GM12873 (cell line): Measurements from ENCODE around the gene DSTYK.

ENCODE experiments used
- TF ChIP-seq, protein P1 (sequence below): IDR thresholded peaks from 2 replicates; pipeline ENCODE4 v1.5.1; 2012; ENCODE audit warnings: low read depth, mild to moderate bottlenecking, moderate library complexity, low read length, control low read depth; ENCODE audit not compliant: insufficient read depth; ENCODE audit errors: missing control alignments

DSTYK gene

DNA sequence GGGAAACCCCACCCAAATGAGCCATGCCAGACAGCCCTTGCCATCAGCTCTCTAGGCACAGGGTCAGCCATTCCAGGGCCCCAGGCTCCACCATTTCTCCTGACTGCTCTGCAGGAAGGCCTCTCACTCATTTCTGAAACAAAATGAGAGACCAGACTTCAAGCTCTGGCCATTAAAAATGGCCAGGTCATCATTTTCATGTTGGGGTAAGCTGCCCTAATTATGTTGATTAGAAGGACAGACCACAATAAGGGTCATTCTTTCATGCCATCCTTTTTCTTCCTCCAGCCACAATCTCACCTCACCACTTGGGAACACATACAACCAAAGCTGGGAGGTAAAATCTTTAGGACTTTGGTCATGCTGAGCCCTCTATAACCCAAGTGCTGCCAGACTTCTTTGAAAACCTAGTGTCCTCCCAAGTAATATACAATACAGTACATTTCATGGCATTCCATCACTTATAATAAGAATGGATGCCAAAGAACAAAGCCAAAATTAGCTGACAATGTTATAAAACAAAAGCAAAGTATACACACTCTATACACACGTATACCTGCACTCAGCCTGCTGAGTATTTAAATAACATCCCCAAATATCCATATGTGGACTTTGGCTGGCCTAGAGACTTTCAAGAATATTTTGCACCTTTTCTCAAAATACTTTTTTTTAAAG is 67.3 kb downstream of the DSTYK start:
- TF ChIP-seq, protein P1, sequence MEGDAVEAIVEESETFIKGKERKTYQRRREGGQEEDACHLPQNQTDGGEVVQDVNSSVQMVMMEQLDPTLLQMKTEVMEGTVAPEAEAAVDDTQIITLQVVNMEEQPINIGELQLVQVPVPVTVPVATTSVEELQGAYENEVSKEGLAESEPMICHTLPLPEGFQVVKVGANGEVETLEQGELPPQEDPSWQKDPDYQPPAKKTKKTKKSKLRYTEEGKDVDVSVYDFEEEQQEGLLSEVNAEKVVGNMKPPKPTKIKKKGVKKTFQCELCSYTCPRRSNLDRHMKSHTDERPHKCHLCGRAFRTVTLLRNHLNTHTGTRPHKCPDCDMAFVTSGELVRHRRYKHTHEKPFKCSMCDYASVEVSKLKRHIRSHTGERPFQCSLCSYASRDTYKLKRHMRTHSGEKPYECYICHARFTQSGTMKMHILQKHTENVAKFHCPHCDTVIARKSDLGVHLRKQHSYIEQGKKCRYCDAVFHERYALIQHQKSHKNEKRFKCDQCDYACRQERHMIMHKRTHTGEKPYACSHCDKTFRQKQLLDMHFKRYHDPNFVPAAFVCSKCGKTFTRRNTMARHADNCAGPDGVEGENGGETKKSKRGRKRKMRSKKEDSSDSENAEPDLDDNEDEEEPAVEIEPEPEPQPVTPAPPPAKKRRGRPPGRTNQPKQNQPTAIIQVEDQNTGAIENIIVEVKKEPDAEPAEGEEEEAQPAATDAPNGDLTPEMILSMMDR = no peak

DNA sequence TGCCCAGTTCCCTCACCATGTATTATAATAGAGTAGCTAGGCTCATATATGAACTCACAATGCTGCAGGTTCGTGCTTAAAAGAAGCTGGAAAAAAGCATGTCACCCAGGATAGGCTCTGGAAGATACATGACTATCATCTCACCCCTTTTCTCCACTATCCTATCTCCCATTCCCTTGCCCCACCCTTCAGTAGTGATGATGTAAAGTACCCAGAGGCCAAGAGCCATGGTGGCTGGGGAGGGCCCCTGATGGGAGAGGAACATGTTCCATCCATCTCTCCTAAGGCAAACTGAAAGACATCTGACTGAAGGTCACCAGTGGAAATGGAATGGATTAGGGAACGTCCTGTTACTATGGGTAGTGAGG is 69.4 kb downstream of the DSTYK start:
- TF ChIP-seq, protein P1 = no peak

DNA sequence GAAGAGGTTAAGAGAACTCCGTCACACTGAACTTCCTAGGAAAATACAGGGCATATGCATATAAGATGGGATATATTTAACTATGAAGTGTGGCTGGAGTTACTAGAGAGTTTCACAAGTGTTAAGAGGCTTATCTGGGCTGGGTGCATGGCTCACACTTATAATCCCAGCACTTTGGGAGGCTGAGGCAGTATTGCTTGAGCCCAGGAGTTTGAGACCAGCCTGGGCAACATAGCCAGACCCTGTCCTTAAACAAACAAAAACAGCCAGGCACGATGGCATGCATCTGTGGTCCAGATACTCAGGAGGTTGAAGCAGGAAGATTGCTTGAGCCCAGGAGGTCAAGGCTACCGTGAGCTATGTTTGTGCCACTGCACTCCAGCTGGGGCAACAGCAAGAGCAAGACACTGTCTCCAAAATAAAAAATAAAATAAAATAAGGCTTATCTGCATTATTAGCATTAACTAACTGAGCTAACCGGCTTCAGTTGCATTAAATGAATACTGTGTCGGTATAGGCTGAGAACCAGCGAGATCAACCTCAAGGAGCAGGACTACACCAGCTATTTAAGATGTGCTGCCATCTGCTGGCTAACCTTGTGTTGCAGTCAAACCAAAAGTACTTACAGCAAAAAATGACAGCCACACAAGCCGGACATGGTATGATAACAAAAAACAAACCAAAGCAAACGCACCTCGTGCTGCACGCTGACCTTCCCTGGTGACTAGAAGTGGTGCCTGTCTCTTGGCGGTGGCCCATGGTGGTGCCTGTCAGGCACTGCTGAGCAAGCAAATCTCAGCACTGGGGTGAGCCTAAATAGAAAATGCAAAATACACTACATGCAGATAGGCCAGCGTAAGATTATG is 70.0 kb downstream of the DSTYK start:
- TF ChIP-seq, protein P1 = peak; percentile 85

DNA sequence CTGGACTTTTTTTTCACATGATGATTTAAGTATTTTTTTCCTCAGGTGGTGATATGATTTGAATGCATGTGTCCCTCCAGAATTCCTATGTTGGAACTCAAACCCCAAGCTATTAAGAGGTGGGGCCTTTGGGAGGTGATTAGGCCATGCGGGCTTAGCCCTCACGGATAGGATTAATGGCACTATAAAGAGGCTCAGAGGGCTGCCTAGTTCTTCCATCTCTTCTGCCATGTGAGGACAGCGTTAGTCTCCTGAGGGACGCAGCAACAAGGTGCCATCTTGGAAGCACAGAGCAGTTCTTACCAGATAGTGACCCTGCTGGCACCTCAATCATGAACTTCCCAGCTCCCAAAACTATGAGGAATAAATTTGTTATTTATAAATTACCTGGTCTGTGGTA is 71.4 kb downstream of the DSTYK start:
- TF ChIP-seq, protein P1 = no peak

DNA sequence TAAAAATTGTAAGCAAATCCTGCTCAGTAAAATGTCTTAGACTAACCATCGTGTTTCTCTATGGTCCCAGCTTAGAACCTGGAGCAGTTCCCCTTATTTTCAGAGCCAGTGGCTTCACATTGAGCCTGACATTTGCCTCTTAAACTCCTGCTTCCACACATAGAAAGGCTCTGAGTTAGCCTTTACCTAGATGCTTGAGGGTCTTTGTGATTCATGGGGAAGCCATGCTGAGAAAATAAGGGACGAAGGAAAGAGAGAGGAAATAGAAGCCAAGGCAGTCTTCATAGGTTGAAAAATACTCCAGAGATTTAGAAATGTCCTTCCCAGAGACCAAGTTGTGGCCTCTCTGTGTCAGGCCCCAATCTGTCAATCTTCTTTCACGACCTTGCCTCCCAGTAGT is 73.6 kb downstream of the DSTYK start:
- TF ChIP-seq, protein P1 = no peak

DNA sequence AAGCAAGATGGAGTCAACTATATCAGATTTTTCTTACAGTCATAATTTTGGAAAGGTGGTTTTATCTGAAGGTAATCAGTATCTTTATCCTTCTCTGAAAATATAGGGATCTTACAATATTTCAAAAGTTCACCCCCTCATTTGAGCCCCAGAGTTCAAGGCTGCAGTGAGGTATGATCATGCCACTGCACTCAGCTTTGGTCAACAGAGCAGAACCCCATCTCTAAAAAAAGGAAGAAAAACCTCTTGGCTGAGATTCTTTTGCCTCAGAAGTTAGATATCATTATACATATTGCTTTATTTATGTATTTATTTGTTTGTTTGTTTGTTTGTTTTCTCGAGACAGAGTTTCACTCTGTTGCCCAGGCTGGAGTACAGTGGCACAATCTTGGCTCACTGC is 78.2 kb downstream of the DSTYK start:
- TF ChIP-seq, protein P1 = no peak

DNA sequence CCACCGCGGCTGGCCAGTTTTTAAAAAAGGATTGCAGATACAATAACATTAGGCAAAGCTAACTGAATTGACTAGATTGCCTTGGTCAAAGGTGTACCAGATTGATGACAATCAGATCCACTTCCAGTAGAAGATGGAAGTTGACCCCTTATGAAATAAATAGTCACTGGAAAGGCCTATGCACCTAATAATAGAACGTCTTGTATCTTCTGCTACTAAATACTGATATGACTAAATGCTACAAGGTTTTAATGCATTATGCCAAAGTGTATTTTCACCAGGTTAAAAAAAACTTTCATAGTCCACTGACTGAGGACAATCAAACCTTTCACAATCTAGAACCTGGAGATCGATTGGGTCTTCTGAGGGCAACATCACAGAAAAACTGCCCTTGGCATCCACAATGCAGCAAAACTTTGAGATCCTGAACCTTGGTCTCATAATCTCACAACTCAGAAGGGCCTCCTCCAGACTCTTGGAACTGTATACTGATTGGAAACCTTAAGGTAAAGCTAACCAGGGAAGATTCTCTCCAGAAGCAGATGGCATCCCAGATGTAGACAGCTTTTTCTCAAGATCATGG is 82.0 kb downstream of the DSTYK start:
- TF ChIP-seq, protein P1 = no peak
